Pancreas (tissue), 10 donors: Measurements from ENCODE around the gene WNT2B. TPM values are rescaled to one million over a fixed set of nuclear protein-coding genes. Genes with fewer than 3 reads are reported as not detected.
"Not testable (repeated sequence)": the region's sequence is repeated elsewhere in the genome, so short reads cannot be mapped to it uniquely, and the experiment has no call there.

Experiments used
- ATAC-seq, 4 donors: fragments of 200-7000 bp; cut with Tn5 transposase; one replicate each; pipeline versions ENCODE4 v1.8.0 to v1.9.1; 2020; ENCODE audit warnings: mild to moderate bottlenecking in 4 of 4, moderate library complexity in 4 of 4
- DNase-seq, 6 donors: peaks; one replicate each; pipeline ENCODE4 v3.0.0-alpha.2; 2020
- FAIRE-seq: peaks from 2 replicates; lab custom pipeline; 2012; peaks lifted over from hg19 to GRCh38; lab: Jason Lieb, UNC
- H3K27ac ChIP-seq, 4 donors: fragments of 200-600 bp; sonication (generic); 1 replicate in 3 of 4; 2 replicates in 1 of 4; pipeline versions ENCODE4 v1.5.0 to v1.8.0; 2020
- H3K27me3 ChIP-seq, 4 donors: fragments of 200-600 bp; one replicate each; pipeline ENCODE4 v1.8.0; 2021
- H3K36me3 ChIP-seq, 3 donors: fragments of 200-600 bp; sonication (generic) in 1 of 3; one replicate each; pipeline versions ENCODE4 v1.5.0 to v1.8.0; 2020 to 2021
- H3K4me1 ChIP-seq, 3 donors: fragments of 200-600 bp; one replicate each; pipeline ENCODE4 v1.8.0; 2021
- H3K4me3 ChIP-seq, 4 donors: fragments of 200-600 bp; sonication (generic) in 2 of 4; one replicate each; pipeline versions ENCODE4 v1.5.0 to v1.8.0; 2020 to 2021
- H3K9me3 ChIP-seq, 4 donors: fragments of 200-600 bp; one replicate each; pipeline ENCODE4 v1.8.0; 2021
- WGBS, 2 donors: extraction: QIAGEN DNeasy Blood & Tissue Kit; methylation state at CpG; one replicate each; pipeline ENCODE4 v1.1.7; 2013; 5-methylcytosine and 5-hydroxymethylcytosine counted together
- intact Hi-C, 3 donors: fragments of 100-400 bp; cut with DNase I; formaldehyde crosslinking; loops; one replicate each; pipeline versions ENCODE4 v1.11.1 to v1.14.2; 2022
- polyA plus RNA-seq, 2 donors: library from polyadenylated mRNA; stranded (reverse); fragments of 200-250 nt; gene quantifications; one replicate each; pipeline ENCODE4 v1.2.3, GENCODE V29; 2013
- total RNA-seq, 6 donors: library from RNA; stranded (reverse); fragmentation: NEBNext Ultra II Directional in 4 of 6; extraction: Animal tissue kit (Norgen Biotek cat#: 25700) in 4 of 6; gene quantifications; one replicate each; pipeline versions ENCODE4 v1.2.1 to v1.2.4, GENCODE V29; 2021 to 2023
- TF ChIP-seq, protein P1 (sequence below), 4 donors: fragments of 200-600 bp; sonication (generic) in 3 of 4; IDR thresholded peaks; one replicate each; pipeline versions ENCODE4 v1.5.0 to v1.8.0; 2021; ENCODE audit warnings: antibody characterized with exemption in 4 of 4
- donor health status: healthy with polysubstance abuse.
- donor health status: DM: no; HTN: no; CAD: no; lungs with moderate emphysema.
- donor health status: DM: no; HTN: no; CAD: no.
- donor health status: control.
- donor health status: control.
- donor health status: Bipolar disorder and iron deficiency.
- donor health status: DM: yes; HTN: yes; CAD: no.
- donor health status: DM: no; HTN: no; CAD: no.
- donor health status: DM: no; HTN: no; CAD: no.
- donor health status: DM: yes; HTN: yes; CAD: no.

The WNT2B gene
- total and polyA plus RNA-seq, 8 donors: 0.79 to 2.7 (median 1.4) TPM

GRCh38 chr1:112464501-112464900 lies 44.3 kb upstream of the WNT2B start:
- H3K4me3 ChIP-seq: no peak overlapping the region
- intact Hi-C loops: no loop called here
- H3K4me1 ChIP-seq: no peaks in the 10 kb centered on the region
- no peaks in the 10 kb centered on the region for H3K36me3 ChIP-seq
- 45 to 65% methylated on average over 4 of the region's 4 CpGs for WGBS, 2 donors
- DNase-seq (no peak), FAIRE-seq (no peak), ATAC-seq (no peak)
- TF ChIP-seq, protein P1, sequence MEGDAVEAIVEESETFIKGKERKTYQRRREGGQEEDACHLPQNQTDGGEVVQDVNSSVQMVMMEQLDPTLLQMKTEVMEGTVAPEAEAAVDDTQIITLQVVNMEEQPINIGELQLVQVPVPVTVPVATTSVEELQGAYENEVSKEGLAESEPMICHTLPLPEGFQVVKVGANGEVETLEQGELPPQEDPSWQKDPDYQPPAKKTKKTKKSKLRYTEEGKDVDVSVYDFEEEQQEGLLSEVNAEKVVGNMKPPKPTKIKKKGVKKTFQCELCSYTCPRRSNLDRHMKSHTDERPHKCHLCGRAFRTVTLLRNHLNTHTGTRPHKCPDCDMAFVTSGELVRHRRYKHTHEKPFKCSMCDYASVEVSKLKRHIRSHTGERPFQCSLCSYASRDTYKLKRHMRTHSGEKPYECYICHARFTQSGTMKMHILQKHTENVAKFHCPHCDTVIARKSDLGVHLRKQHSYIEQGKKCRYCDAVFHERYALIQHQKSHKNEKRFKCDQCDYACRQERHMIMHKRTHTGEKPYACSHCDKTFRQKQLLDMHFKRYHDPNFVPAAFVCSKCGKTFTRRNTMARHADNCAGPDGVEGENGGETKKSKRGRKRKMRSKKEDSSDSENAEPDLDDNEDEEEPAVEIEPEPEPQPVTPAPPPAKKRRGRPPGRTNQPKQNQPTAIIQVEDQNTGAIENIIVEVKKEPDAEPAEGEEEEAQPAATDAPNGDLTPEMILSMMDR (IDR thresholded peaks at IDR 0.05): no peak
- no peaks in the 10 kb centered on the region for H3K27me3 ChIP-seq
- no peaks in the 10 kb centered on the region for H3K9me3 ChIP-seq
- H3K27ac ChIP-seq: no peak overlapping the region

- peak in 1 of 4 donors; percentile 12 for ATAC-seq
These were observed 43.6 kb upstream of the WNT2B start for GRCh38 chr1:112465122-112465521.

GRCh38 chr1:112466078-112466660 lies 42.6 kb upstream of the WNT2B start:
- H3K4me1 ChIP-seq: no peaks in the 10 kb centered on the region
- no peak for FAIRE-seq
- peak overlapping the region in 2 of 4 donors; percentile 32 to 55 for H3K27ac ChIP-seq
- H3K36me3 ChIP-seq: no peaks in the 10 kb centered on the region
- no peaks in the 10 kb centered on the region for H3K9me3 ChIP-seq
- intact Hi-C loops: loop anchor here in 2 of 3 donors (2.0 to 5.0 kb wide), 2 partner anchors 73 to 74 kb away; no protein-coding TSS in a partner anchor
- peak overlapping the region in 2 of 4 donors; percentile 23 to 28 for H3K4me3 ChIP-seq
- TF ChIP-seq, protein P1 (IDR thresholded peaks at IDR 0.05): peak; percentile 57 to 84 (median 67)
- H3K27me3 ChIP-seq: no peaks in the 10 kb centered on the region
- ATAC-seq: peak; percentile 96 to 98 (median 97)
- WGBS, 2 donors: 3% methylated on average over 31 of the region's 31 CpGs
- DNase-seq: peak; percentile 90 to 97 (median 96)

More at GRCh38 chr1:112465122-112465521, 43.6 kb upstream of the WNT2B start:
- intact Hi-C loops: loop anchor here in 1 of 3 donors (5.0 kb wide), 1 partner anchor 73 kb away; no protein-coding TSS in a partner anchor
- no peak overlapping the region for H3K4me3 ChIP-seq
- no peaks in the 10 kb centered on the region for H3K9me3 ChIP-seq
- WGBS, 2 donors: 73 to 79% methylated on average over 4 to 5 of the region's 5 CpGs
- DNase-seq: no peak
- TF ChIP-seq, protein P1 (IDR thresholded peaks at IDR 0.05): no peak
- H3K4me1 ChIP-seq: no peaks in the 10 kb centered on the region
- H3K27ac ChIP-seq: no peak overlapping the region
- FAIRE-seq: no peak
- H3K27me3 ChIP-seq: no peaks in the 10 kb centered on the region
- no peaks in the 10 kb centered on the region for H3K36me3 ChIP-seq

- DNase-seq, intact Hi-C loops, ATAC-seq, H3K36me3 ChIP-seq, H3K9me3 ChIP-seq, H3K4me1 ChIP-seq, H3K27me3 ChIP-seq, H3K4me3 ChIP-seq, H3K27ac ChIP-seq, FAIRE-seq: not testable (repeated sequence)
- 74 to 82% methylated on average over 7 of the region's 7 CpGs for WGBS, 2 donors
These were observed 38.4 kb upstream of the WNT2B start for GRCh38 chr1:112470324-112470723.

- no peaks in the 10 kb centered on the region for H3K9me3 ChIP-seq
- H3K4me3 ChIP-seq: no peak overlapping the region
- no peaks in the 10 kb centered on the region for H3K36me3 ChIP-seq
- no peak for FAIRE-seq
- no peaks in the 10 kb centered on the region for H3K27me3 ChIP-seq
- H3K27ac ChIP-seq: no peak overlapping the region
- no peak for DNase-seq
- H3K4me1 ChIP-seq: no peaks in the 10 kb centered on the region
- 79 to 86% methylated on average over 3 of the region's 3 CpGs for WGBS, 2 donors
- intact Hi-C loops: no loop called here
- no peak for ATAC-seq
- TF ChIP-seq, protein P1 (IDR thresholded peaks at IDR 0.05): no peak
These were observed 37.8 kb upstream of the WNT2B start for GRCh38 chr1:112470966-112471365.
